ENCODE measurements around the gene C14orf180. TPM values are rescaled to one million over a fixed set of nuclear protein-coding genes. Genes with fewer than 3 reads are reported as not detected.
"Not testable (repeated sequence)": the region's sequence is repeated elsewhere in the genome, so short reads cannot be mapped to it uniquely, and the experiment has no call there.

Gene C14orf180
- total RNA-seq, 1 donor from 2014 or later = 67.8 TPM

DNA sequence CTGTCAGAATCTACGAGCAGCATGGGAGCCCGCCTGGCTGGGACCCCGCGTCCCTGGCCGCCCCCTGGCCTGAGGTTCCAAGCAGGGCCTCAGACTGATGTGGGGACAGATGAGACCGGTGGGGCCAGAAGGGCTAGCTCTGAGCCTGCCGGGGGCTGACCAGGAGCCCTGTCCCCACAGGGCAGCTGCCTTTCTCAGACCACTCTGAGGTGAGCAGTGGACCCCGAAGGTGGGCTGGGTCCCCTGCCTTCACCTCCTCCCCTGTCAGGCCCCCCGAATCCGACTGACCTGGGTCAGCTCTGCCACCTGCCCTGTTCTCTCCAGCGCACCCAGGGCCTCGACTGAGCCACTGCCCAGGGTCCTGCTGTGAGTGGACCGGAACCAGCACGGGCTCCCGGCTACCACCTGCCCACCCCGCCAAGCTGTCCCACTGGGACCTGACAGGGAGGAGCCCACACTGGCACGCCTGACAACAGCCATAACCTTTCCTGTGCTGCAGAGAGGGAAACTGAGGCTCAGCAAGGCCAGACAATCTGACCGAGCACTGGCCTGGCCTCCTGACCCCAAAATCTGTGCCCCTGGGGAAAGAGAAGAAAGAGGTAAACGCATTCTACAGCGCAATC is 54.7 kb downstream of the C14orf180 start:
- intact Hi-C loops (cut with DNase I) = no loop called here
- no peak for DNase-seq (ENCODE audit: low spot score)

DNA sequence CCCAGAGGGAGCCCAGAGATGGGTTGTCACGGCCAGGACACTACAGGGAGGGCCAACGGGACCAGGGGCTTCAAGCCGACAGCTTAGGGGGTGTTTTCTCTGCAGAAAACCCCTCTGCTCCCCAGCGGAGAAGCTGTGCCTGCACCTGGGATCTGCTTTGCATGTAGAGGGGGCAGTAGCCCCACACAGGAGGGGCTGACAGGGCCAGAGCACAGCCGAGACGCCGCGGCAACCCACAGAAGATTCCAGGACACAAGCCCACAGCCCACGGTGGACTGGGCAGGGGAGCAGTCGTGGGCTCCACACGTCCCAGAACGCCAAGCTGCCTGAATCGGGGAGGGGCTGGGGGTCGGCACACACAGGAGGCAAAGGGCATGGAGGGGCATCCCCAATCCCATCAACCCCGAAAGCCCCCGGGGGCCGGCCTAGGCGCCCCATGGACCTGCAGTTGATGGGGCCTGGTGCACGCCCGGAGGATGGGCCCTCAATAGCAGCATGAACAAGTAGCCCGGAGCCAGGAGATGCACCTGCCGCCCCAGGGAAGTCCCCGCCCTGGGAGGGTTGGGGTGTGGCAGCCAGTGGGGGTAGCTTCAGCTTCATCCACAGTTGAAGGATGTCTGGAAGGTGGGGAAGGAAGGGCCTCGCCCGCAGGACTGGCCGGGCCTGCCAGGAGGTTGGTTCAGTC is 55.5 kb downstream of the C14orf180 start:
- intact Hi-C loops (cut with DNase I) = loop anchor here (5.0 kb wide), 1 partner anchor 498 kb away; the partner anchor contains the start of gene KIF26A
- DNase-seq (ENCODE audit: low spot score) = no peak

DNA sequence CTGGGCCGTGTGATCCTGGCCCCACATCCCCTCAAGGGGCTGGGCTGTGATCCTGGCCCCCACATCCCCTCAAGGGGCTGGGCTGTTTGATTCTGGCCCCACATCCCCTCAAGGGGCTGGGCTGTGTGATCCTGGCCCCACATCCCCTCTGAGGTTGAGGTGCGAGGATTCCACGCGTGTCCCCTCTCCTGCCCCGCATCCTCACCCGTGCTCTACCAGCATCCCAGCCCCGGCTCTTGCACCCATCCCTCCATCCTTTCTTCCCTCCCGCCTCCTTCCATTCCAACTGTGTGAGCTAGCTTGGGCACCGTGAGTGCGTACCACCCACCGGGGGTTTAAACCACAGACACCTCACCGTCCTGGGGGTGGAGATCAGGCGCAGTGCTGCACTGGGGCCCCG is 56.2 kb downstream of the C14orf180 start:
- DNase-seq (ENCODE audit: low spot score) = no peak
- intact Hi-C loops (cut with DNase I) = loop anchor here (5.0 kb wide), 1 partner anchor 498 kb away; the partner anchor contains the start of gene KIF26A

DNA sequence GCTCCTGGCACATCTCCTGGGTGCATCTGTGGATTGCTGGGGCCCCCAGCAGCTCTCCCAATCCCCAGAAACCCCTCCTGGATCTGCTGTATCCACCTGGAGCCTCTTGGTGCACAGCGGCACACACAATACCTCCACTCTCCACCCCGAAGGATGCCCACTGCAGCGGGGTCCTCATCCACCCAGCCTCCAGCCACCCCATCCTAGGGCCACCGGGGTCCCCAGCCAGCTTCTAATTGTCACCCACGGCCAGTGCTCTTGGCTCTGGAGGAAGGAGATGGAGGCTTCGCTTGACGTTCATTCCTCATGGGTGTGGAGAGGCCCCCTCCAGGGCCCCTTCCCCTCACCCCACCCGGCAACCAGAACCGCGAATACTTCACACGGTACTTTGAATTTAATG is 56.6 kb downstream of the C14orf180 start:
- no peak for DNase-seq (ENCODE audit: low spot score)
- intact Hi-C loops (cut with DNase I) = loop anchor here (5.0 kb wide), 1 partner anchor 499 kb away; the partner anchor contains the start of gene KIF26A

DNA sequence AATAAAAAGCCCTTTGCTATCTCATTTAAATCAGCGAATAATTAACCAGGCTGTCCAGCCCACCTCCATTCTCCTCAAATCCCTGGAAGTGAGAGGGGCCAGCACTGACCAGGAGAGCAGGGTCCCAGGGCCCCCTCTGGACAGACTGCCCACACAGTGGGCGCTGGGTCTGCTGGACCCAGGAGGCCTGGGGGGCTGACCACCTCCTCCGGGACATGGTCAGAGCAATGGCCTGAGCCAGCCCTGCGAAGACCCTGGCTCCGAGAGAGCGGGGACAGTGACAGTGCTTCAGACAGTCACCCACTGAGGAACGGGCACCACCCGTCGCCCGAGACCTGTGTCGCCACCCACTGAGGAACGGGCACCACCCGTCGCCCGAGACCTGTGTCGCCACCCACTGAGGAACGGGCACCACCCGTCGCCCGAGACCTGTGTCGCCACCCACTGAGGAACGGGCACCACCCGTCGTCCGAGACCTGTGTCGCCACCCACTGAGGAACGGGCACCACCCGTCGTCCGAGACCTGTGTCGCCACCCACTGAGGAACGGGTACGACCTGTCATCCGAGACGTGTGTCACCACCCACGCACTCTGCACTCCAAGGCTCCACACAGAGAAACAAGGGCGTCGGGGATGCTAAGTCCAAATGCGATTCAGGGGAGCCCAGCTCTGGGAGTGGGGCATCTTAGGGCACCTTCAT is 57.4 kb downstream of the C14orf180 start:
- DNase-seq (ENCODE audit: low spot score) = not testable (repeated sequence)
- intact Hi-C loops (cut with DNase I) = loop anchor here (5.0 kb wide), 1 partner anchor 500 kb away; the partner anchor contains the start of gene KIF26A

DNA sequence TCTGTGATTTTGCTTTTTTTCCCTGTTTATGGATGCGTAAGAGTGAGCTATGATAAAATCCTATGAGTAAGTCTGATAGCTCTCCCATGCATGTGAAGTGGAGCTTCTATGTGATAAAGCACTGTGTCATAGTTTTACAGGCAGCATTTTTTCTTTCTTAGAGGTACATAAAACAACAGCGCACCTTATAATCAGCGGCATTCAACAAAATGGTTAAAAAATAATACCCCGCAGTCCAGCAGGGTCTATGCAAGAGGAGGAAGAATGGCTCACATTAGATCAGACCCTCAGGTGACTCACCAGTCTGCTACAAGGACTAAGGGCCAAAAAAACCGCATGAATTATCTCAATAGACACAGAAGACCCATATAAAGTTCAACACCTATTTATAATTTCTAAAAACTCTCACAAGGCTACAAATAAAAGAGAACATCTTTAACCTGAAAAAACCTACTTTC is 58.0 kb downstream of the C14orf180 start:
- intact Hi-C loops (cut with DNase I) = loop anchor here (5.0 kb wide), 1 partner anchor 500 kb away; the partner anchor contains the start of gene KIF26A
- DNase-seq (ENCODE audit: low spot score) = no peak

DNA sequence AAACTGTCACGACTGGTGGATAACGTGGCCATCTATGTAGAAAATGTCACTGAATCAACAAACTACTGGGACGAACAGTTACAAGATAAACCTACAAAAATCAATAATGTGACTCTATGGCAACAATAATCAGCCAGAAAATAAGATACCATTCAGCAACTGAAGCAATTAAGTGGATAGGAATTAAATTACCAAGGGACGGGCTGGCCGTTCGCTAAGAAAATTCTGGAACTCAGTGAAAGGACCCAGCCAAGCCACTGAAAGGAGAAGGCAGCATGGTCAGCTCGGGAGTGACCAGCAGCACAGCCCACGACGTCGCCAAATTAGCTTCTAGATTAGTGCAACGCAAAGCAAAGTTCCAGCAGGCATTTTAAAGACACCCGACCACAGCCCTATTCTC is 58.6 kb downstream of the C14orf180 start:
- intact Hi-C loops (cut with DNase I) = loop anchor here (5.0 kb wide), 1 partner anchor 501 kb away; the partner anchor contains the start of gene KIF26A
- DNase-seq (ENCODE audit: low spot score) = no peak

DNA sequence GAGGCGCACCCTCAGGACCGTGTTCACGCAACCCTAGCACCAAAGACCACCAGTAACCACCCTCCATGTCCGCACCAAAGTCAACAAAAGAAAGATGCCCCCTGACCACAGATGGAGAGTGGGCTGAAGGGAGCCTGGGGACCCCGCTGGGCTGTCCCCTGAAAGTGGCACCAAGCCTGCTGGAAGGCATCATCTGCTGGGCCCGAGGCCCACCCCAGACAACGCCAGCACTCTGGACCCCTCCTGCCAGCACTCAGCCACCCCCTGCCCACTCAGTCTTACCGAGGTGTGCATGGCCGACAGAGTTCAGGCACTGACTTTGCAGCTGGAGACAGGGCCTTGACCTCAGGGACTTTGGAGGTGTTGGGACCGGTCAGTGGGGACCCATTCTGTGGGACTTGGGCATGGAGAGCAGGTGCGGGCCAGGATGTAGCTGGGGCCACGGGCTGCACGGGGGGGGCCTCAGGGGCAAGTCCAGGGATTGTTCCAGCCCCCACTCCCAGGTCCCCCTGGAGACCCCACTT is 59.4 kb downstream of the C14orf180 start:
- DNase-seq (ENCODE audit: low spot score) = no peak
- intact Hi-C loops (cut with DNase I) = loop anchor here (5.0 kb wide), 1 partner anchor 502 kb away; the partner anchor contains the start of gene KIF26A

DNA sequence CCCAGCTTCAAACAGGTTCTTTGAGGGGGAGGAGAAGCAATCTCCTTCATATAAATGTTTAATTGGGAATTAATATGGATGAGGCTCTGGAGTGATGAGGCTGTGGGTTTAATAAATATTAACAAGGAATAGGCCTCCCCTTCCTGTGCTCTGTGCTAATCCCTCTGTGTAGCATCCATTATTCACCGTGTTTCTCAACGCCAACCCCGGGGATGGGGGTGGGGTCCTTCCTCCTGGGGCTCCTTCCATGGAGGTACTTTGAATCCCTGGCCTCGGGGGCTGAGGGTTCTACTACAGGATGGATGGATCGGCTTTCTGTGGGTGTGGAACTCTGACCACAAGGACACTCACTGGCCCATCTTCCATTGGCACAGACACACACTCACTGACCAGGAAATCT is 59.9 kb downstream of the C14orf180 start:
- intact Hi-C loops (cut with DNase I) = loop anchor here (5.0 kb wide), 1 partner anchor 502 kb away; the partner anchor contains the start of gene KIF26A

More for the DNA sequence above, 59.9 kb downstream of the C14orf180 start:
- no peak for DNase-seq (ENCODE audit: low spot score)

Other genes with a start within 250 kb of the C14orf180 start
- gene TMEM179, start 25.0 kb downstream of the C14orf180 start, total RNA-seq = 0.89 TPM
- 41.2 TPM for gene INF2, start 109.9 kb downstream of the C14orf180 start, total RNA-seq
- gene ADSS1, start 144.5 kb downstream of the C14orf180 start, total RNA-seq = 114 TPM
- gene SIVA1, start 173.4 kb downstream of the C14orf180 start, total RNA-seq = 50.9 TPM
- gene AKT1, start 216.0 kb downstream of the C14orf180 start, total RNA-seq = 172 TPM
- 8.6 TPM for gene ZBTB42, start 221.3 kb downstream of the C14orf180 start, total RNA-seq